ENCODE results near the gene SLC25A34.

The SLC25A34 gene

DNA sequence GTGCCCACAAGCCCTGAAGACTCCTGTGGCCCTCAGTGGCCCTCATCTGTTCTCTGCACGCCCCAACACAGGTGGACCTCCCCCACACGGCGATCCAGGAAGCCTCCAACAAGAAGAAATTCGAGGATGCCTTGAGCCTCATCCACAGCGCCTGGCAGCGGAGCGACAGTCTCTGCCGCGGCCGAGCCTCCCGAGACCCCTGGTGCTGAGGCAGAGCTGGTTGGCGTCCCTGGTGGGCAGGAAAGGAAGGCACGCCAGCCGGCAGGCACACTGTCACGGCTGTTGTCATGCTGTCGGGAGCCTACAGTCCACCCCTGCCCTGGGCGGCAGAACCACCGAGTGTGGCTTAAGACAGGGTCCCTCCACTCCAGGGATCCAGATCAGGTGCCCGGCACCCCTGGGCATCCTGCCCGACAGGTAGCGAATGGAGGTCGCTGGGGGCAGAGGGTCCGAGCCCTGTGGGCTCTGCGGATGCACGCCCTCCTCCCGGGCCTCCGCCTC lies 2.3 kb upstream of the SLC25A34 start:
- Histone ChIP-seq H3K36me3 (ENCODE audit: insufficient read depth, low read length) (peaks cover 1% of the 10 kb centered on the region; the same call in 1 of the 2 replicates), H3K4me3 (no peak overlapping the region), H3K9me3 (ENCODE audit: low read depth, low read length) (no peaks in the 10 kb centered on the region), H3K27ac (no peak overlapping the region), H3K9ac (ENCODE audit: insufficient read length) (no peak overlapping the region)
- no peak for DNase-seq (ENCODE audit: low read depth, low spot score)
- TF ChIP-seq POLR2AphosphoS5 (IDR thresholded peaks at IDR 0.05; ENCODE audit: borderline replicate concordance, low read depth, low read length) (no peak), EZH2 (IDR thresholded peaks at IDR 0.05) (no peak), FOXP2 (optimal IDR thresholded peaks at IDR 0.05; ENCODE audit: control extremely low read depth, extremely low read length, insufficient read depth) (no peak)

DNA sequence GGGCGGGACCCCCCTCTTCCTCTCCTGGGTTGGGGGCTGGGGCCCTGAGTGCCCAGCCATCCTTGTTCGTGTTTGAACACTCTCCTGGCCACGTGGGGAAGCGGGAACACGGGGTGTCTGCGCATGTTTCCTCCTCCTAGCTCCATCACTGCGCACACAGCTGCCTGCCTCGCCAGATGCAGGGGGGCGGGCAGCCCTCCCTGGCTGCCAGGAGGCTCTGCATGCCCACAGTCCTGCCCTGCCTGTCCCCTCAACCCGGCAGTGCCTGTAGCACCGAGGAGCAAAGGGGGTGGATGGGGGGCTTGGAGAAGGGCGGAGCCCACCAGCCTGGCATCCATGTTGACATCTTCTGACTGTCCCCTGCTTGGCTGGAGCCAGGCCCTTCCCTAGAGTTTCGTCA lies 1.8 kb upstream of the SLC25A34 start:
- H3K9me3 ChIP-seq (ENCODE audit: low read depth, low read length) = no peaks in the 10 kb centered on the region
- DNase-seq (ENCODE audit: low read depth, low spot score) = no peak
- H3K9ac ChIP-seq (ENCODE audit: insufficient read length) = no peak overlapping the region
- H3K27ac ChIP-seq = no peak overlapping the region
- no peaks in the 10 kb centered on the region; the same call in 1 of the 2 replicates for H3K36me3 ChIP-seq (ENCODE audit: insufficient read depth, low read length)
- H3K4me3 ChIP-seq = no peak overlapping the region
- no peak for TF ChIP-seq POLR2AphosphoS5 (IDR thresholded peaks at IDR 0.05; ENCODE audit: borderline replicate concordance, low read depth, low read length)
- no peak for TF ChIP-seq EZH2 (IDR thresholded peaks at IDR 0.05)
- TF ChIP-seq FOXP2 (optimal IDR thresholded peaks at IDR 0.05; ENCODE audit: control extremely low read depth, extremely low read length, insufficient read depth) = no peak

DNA sequence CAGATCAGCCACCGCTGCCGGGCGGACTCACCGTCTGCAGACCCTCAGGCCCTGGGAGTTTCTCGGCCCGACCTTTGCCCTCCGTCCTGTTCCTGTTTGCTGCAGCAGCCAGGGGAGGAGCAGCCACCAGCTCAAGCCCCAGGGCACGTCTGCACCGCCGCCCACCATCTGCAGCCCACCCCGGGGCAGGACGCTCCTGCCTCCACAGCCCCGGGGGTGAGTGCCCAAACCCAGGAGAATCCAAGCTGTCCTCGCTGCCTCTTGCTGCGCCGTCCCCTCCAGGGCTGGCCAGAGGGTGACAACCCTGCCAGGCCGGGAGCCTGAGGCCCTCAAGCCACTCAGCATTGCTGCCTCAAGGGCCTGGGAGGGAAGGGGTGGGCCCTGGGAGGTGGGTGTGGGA lies 1.2 kb upstream of the SLC25A34 start:
- H3K27ac ChIP-seq = no peak overlapping the region
- H3K9me3 ChIP-seq (ENCODE audit: low read depth, low read length) = no peaks in the 10 kb centered on the region
- no peaks in the 10 kb centered on the region; the same call in 1 of the 2 replicates for H3K36me3 ChIP-seq (ENCODE audit: insufficient read depth, low read length)
- TF ChIP-seq FOXP2 (optimal IDR thresholded peaks at IDR 0.05; ENCODE audit: control extremely low read depth, extremely low read length, insufficient read depth) = no peak
- TF ChIP-seq POLR2AphosphoS5 (IDR thresholded peaks at IDR 0.05; ENCODE audit: borderline replicate concordance, low read depth, low read length) = no peak
- TF ChIP-seq EZH2 (IDR thresholded peaks at IDR 0.05) = no peak
- no peak for DNase-seq (ENCODE audit: low read depth, low spot score)
- H3K4me3 ChIP-seq = no peak overlapping the region
- no peak overlapping the region for H3K9ac ChIP-seq (ENCODE audit: insufficient read length)

DNA sequence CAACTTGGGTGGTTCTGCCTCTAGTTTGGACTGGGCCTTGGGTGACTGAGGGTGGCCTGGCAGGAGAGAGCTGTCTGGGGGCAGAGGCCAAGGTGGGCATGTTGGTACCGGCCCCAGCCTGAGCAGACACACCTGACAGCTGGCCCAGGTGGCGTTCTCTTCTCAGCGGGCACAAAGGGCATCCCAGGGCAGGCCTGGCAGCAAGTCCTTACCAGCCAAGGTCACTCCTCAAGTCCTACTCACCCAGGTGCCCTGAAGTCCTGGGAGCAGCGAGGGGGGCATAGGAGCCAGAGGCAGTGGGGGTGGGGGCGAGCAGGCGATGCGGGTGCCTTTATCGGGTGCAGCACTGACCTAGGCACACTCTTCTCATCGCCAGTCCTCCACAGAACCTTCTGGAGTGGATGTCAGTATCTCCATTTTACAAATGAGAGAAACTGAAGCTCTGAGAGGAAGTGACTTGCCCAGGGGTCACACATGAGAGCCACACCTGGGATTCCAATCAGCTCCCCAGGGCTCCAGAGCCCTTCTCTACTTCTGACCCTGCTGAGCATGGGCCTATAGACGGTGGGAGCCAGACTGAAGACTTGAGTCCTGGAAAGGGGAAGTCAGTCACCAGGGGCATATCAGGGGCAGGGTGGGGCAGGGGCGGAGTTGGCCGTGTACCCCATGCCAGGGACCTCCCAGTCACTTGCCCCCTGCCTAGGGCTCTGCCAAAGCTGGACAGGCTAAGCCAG lies 587 bp upstream of the SLC25A34 start:
- TF ChIP-seq FOXP2 (optimal IDR thresholded peaks at IDR 0.05; ENCODE audit: control extremely low read depth, extremely low read length, insufficient read depth) = no peak
- TF ChIP-seq POLR2AphosphoS5 (IDR thresholded peaks at IDR 0.05; ENCODE audit: borderline replicate concordance, low read depth, low read length) = no peak
- TF ChIP-seq EZH2 (IDR thresholded peaks at IDR 0.05) = no peak
- Histone ChIP-seq H3K9ac (ENCODE audit: insufficient read length) (no peak overlapping the region), H3K27ac (no peak overlapping the region), H3K9me3 (ENCODE audit: low read depth, low read length) (no peaks in the 10 kb centered on the region), H3K4me3 (no peak overlapping the region), H3K36me3 (ENCODE audit: insufficient read depth, low read length) (no peaks in the 10 kb centered on the region; the same call in 1 of the 2 replicates)
- DNase-seq (ENCODE audit: low read depth, low spot score) = no peak

DNA sequence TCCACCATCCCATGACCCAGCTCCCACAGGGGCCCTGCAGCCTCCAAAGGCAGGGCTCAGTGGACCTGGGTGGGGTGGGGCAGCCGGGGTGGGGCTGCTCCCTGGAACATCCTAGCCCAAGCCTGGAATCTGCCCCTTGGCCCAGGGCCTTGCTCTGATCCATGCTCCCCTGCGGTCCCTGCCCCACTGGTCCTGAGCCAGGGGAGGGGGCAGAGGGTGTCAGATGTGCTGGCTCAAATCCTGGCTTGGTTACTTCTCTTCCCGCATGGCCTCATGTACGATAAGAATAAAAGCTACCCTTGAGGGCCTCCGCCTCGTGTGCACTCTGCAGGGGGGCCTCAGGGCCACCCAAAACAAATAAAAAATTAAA lies 819 bp downstream of the SLC25A34 start:
- DNase-seq (ENCODE audit: low read depth, low spot score) = no peak
- H3K9me3 ChIP-seq (ENCODE audit: low read depth, low read length) = no peaks in the 10 kb centered on the region
- H3K36me3 ChIP-seq (ENCODE audit: insufficient read depth, low read length) = no peaks in the 10 kb centered on the region; the same call in 1 of the 2 replicates
- no peak overlapping the region for H3K9ac ChIP-seq (ENCODE audit: insufficient read length)
- H3K4me3 ChIP-seq = no peak overlapping the region
- no peak for TF ChIP-seq EZH2 (IDR thresholded peaks at IDR 0.05)
- TF ChIP-seq POLR2AphosphoS5 (IDR thresholded peaks at IDR 0.05; ENCODE audit: borderline replicate concordance, low read depth, low read length) = no peak
- no peak for TF ChIP-seq FOXP2 (optimal IDR thresholded peaks at IDR 0.05; ENCODE audit: control extremely low read depth, extremely low read length, insufficient read depth)
- H3K27ac ChIP-seq = no peak overlapping the region

DNA sequence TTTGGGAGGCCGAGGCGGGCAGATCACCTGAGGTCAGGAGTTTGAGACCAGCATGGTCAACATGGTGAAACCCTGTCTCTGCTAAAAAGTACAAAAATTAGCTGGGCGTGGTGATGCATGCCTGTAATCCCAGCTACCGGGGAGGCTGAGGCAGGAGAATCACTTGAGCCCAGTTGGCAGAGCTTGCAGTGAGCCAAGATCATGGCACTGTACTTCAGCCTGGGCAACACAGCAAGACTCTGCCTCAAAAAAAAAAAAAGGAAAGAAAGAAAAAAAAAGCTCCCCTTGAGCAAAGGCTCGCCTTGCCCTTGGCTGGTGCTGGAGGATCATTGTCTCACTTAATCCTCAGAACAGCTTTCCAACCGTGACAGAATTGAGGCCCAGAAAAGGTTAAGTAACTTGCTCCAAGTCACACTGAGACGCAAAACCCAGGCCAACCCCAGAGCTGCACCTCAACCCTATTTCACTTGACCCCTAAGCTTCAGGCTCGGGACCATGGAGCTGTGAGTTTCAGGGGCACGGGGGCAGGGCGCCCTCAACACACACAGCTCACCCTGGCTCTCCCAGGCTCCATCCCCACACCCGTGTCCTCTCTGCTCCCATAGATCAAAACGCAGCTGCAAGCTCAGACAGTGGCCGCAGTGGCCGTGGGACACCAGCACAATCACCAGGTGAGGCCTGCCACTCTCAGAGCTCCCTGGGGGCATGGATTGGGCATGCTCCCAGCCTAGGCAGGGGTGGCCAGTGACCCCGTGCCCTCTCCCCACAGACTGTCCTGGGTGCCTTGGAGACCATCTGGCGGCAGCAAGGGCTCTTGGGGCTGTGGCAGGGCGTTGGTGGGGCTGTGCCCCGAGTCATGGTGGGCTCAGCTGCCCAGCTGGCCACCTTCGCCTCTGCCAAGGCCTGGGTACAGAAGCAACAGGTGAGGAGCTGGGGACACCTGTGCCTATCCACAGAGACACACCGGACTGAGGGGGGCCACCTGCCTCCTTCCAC lies 1.6 kb downstream of the SLC25A34 start:
- no peak for DNase-seq (ENCODE audit: low read depth, low spot score)
- TF ChIP-seq POLR2AphosphoS5 (IDR thresholded peaks at IDR 0.05; ENCODE audit: borderline replicate concordance, low read depth, low read length) (no peak), FOXP2 (optimal IDR thresholded peaks at IDR 0.05; ENCODE audit: control extremely low read depth, extremely low read length, insufficient read depth) (no peak), EZH2 (IDR thresholded peaks at IDR 0.05) (no peak)
- H3K9ac ChIP-seq (ENCODE audit: insufficient read length) = no peak overlapping the region
- H3K9me3 ChIP-seq (ENCODE audit: low read depth, low read length) = no peaks in the 10 kb centered on the region
- H3K27ac ChIP-seq = no peak overlapping the region
- no peaks in the 10 kb centered on the region; the same call in 1 of the 2 replicates for H3K36me3 ChIP-seq (ENCODE audit: insufficient read depth, low read length)
- no peak overlapping the region for H3K4me3 ChIP-seq

DNA sequence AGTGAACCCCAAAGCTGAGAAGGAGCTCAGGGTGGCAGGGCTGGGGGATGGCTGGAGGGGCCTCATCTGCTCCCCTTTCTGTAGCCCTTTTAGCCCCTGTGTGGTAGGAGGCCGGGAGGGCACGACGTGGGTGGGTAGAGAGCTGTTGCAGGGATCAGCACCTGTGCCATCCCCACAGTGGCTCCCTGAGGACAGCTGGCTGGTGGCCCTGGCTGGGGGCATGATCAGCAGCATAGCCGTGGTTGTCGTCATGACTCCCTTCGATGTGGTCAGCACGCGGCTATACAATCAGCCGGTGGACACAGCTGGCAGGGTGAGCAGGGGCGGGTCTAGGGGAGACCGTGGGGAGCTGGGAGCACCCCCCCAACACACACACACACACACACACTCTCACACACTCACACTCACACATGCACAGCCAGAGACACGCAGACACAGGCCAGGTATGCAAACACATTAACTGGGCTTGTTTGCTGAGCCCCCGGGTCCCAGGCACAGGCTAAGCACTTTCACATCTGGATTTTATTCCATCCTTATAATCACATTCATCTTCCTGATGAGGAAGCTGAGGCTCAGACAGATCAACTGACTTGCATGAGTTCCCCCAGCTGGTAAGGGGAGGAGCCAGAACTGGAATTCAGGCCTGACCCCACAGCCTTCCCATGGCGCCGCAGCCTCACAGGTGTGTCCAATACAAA lies 2.5 kb downstream of the SLC25A34 start:
- no peak overlapping the region for H3K9ac ChIP-seq (ENCODE audit: insufficient read length)
- no peak overlapping the region for H3K4me3 ChIP-seq
- DNase-seq (ENCODE audit: low read depth, low spot score) = no peak
- no peak overlapping the region for H3K27ac ChIP-seq
- no peaks in the 10 kb centered on the region; the same call in 1 of the 2 replicates for H3K36me3 ChIP-seq (ENCODE audit: insufficient read depth, low read length)
- H3K9me3 ChIP-seq (ENCODE audit: low read depth, low read length) = no peaks in the 10 kb centered on the region
- TF ChIP-seq POLR2AphosphoS5 (IDR thresholded peaks at IDR 0.05; ENCODE audit: borderline replicate concordance, low read depth, low read length) (no peak), FOXP2 (optimal IDR thresholded peaks at IDR 0.05; ENCODE audit: control extremely low read depth, extremely low read length, insufficient read depth) (no peak), EZH2 (IDR thresholded peaks at IDR 0.05) (no peak)

Measured in SK-N-MC (cell line).